BLaER1 (cell line): ENCODE data around the gene POLN.

Source experiments
- H3K27ac ChIP-seq: shearing (Covaris generic); formaldehyde crosslinking; 2 replicates; pipeline ENCODE4 v1.8.1; 2022
- H3K27me3 ChIP-seq: shearing (Covaris generic); formaldehyde crosslinking; 2 replicates; pipeline ENCODE4 v1.8.1; 2022
- H3K36me3 ChIP-seq: shearing (Covaris generic); formaldehyde crosslinking; 2 replicates; pipeline ENCODE4 v1.8.1; 2022
- H3K4me1 ChIP-seq: shearing (Covaris generic); formaldehyde crosslinking; 2 replicates; pipeline ENCODE4 v1.8.1; 2022
- H3K4me2 ChIP-seq: shearing (Covaris generic); formaldehyde crosslinking; 2 replicates; pipeline ENCODE4 v1.8.1; 2022
- H3K4me3 ChIP-seq: shearing (Covaris generic); formaldehyde crosslinking; 2 replicates; pipeline ENCODE4 v1.8.1; 2022
- H3K9ac ChIP-seq: shearing (Covaris generic); formaldehyde crosslinking; 2 replicates; pipeline ENCODE4 v1.8.1; 2022
- H3K9me3 ChIP-seq: shearing (Covaris generic); formaldehyde crosslinking; 2 replicates; pipeline ENCODE4 v1.8.1; 2022
- H4K20me1 ChIP-seq: shearing (Covaris generic); formaldehyde crosslinking; 2 replicates; pipeline ENCODE4 v1.8.1; 2022
- Cebpa-rat ChIP-seq: shearing (Covaris generic); IDR thresholded peaks from 2 replicates; pipeline ENCODE4 v1.8.1; 2022

Gene POLN

DNA sequence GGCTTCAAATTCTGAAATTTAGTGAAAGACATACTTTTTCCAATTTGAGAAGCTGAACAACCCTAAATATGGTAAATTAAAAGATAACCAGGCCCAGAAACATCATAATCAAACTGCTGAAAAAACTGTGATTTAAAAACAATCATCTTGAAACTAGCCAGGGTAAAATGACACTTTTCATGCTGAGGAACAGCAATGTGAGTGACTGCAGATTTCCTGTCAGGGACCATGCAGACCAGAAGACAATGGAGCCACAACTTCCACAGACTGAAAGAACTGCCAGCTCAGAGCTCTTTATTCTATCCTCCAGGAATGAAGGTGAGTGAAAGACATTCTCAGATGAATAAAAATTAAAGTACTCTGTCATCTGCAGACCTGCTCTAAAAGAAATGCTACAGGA is 109.5 kb downstream of the POLN start:
- H3K27me3 ChIP-seq: no peaks in the 10 kb centered on the region
- H3K4me3 ChIP-seq: no peak overlapping the region
- peaks cover 8% of the 10 kb centered on the region for H3K9me3 ChIP-seq
- no peak for TF ChIP-seq Cebpa-rat
- no peak overlapping the region for H3K4me2 ChIP-seq
- peaks cover 16% of the 10 kb centered on the region for H3K4me1 ChIP-seq
- no peaks in the 10 kb centered on the region for H3K36me3 ChIP-seq
- H4K20me1 ChIP-seq: no peaks in the 10 kb centered on the region
- H3K9ac ChIP-seq: no peak overlapping the region
- H3K27ac ChIP-seq: no peak overlapping the region

DNA sequence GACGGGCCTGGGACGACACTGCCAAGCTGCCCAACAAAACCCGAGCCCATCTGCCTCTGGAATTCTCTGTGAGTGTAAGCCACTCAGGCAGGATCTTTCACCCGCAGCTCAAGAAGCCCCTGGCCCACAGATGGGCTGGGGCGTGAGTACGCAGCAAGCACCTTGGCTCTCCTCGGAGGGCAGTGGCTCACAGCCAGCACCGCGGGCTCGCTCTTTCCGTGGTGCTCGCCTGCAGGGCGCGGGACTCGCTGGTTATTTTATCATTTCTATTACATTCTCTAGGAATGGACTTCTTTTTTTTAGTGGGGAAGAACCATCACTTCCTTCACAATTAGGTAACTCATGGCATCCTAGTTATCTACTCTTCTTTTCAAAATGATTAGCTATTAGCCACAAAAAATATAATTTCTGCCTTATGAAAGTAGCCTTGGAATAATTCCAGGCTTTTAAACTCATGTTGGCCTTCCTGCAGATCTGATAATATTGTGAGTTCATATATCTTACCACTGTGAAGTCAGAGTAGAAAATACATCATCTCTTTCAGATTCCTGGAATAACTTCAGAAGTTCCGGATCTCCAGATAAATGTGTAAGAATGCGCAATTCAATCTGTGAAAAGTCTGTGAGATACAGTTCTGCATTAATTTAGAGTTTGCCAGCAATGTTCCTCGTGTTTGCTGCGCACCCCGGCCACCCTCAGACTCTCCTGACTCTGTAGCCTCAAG is 114.2 kb downstream of the POLN start:
- Histone ChIP-seq H3K4me3 (no peak overlapping the region), H3K4me1 (no peaks in the 10 kb centered on the region), H3K9ac (no peak overlapping the region), H3K9me3 (peaks cover 7% of the 10 kb centered on the region), H3K36me3 (no peaks in the 10 kb centered on the region), H3K4me2 (no peak overlapping the region), H3K27ac (no peak overlapping the region), H3K27me3 (no peaks in the 10 kb centered on the region), H4K20me1 (no peaks in the 10 kb centered on the region)
- TF ChIP-seq Cebpa-rat: no peak

DNA sequence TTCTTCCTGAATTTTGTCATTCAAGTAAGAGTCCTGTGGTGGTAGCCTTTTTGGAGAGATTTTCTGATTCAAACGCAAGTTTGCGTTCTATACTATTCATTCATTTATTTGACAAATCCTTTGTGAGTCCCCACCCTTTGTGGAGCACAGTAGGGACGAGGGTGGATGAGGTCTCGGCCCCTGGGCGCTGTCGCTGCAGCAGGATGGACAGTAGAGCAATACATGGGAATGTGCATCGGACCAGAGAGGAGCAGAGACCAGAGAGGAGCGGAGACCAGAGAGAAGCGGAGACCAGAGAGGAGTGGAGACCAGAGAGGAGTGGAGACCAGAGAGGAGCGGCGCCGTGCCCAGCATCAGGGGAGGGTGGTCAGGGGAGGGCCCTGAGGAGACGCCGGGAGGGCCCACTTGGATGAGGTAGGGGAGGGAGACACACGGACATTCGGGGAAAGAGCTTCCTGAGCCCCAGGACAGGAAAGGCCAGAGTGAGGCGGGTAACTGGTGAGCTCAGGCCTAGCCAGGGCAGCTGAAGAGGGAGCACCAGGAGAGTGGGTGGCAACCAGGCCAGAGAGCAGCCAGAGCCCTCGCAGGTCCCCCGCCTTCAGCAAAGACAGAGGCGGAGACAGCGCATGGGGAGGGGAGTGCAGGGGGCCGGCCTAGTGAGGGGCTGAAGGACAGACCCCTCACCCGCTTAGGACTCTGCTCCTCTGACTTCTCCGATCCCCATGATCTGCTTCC is 115.4 kb downstream of the POLN start:
- Histone ChIP-seq H4K20me1 (no peaks in the 10 kb centered on the region), H3K9me3 (no peaks in the 10 kb centered on the region), H3K27me3 (no peaks in the 10 kb centered on the region), H3K4me1 (no peaks in the 10 kb centered on the region), H3K4me3 (no peak overlapping the region), H3K4me2 (no peak overlapping the region), H3K9ac (no peak overlapping the region), H3K27ac (no peak overlapping the region), H3K36me3 (no peaks in the 10 kb centered on the region)
- TF ChIP-seq Cebpa-rat: no peak

DNA sequence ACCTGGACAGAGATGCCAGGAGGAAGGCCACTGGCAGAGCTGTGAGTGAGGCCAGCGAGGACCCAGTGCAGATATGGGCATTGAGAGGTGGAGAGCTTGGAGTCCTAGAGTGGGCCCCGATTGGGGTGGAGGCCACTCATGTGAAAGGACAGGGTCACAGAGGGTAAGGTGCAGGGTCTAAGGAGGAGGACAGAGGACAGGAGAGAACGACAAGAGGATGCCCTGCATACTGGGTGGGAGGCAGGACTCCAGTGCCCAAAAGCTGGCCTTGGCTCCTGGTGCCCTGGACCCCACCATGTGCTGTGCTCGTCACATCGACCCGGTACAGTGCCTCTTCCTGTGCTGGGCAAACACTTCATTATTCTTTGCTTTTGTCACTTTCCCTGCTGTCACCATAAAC is 116.1 kb downstream of the POLN start:
- H3K9me3 ChIP-seq: no peaks in the 10 kb centered on the region
- H3K4me1 ChIP-seq: no peaks in the 10 kb centered on the region
- H4K20me1 ChIP-seq: no peaks in the 10 kb centered on the region
- no peak overlapping the region for H3K9ac ChIP-seq
- H3K4me2 ChIP-seq: no peak overlapping the region
- TF ChIP-seq Cebpa-rat: no peak
- H3K27me3 ChIP-seq: no peaks in the 10 kb centered on the region
- H3K27ac ChIP-seq: no peak overlapping the region
- no peaks in the 10 kb centered on the region for H3K36me3 ChIP-seq
- no peak overlapping the region for H3K4me3 ChIP-seq

DNA sequence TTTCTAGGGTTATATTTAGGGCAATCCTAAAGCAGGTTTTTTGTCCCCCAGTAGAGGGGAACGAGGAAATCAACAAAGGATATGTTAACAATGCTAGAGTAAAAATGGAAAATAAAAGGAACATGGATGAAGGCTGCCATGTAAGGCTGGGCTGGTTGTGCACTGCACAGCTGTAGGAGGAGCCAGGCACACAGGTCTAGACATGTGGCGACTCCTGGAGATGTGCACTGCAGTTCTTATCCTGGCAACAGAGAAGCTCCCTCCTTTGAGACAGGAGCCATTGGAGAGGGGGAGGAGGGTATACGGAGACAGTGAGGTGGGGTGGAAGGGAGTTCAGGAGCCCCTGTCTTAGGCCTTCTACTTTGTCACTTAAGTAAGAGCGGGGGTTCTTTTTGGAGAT is 116.9 kb downstream of the POLN start:
- TF ChIP-seq Cebpa-rat: no peak
- no peak overlapping the region for H3K27ac ChIP-seq
- no peaks in the 10 kb centered on the region for H4K20me1 ChIP-seq
- no peak overlapping the region for H3K4me2 ChIP-seq
- H3K4me3 ChIP-seq: no peak overlapping the region
- H3K9ac ChIP-seq: no peak overlapping the region
- no peaks in the 10 kb centered on the region for H3K36me3 ChIP-seq
- no peaks in the 10 kb centered on the region for H3K27me3 ChIP-seq
- H3K9me3 ChIP-seq: no peaks in the 10 kb centered on the region
- H3K4me1 ChIP-seq: no peaks in the 10 kb centered on the region

DNA sequence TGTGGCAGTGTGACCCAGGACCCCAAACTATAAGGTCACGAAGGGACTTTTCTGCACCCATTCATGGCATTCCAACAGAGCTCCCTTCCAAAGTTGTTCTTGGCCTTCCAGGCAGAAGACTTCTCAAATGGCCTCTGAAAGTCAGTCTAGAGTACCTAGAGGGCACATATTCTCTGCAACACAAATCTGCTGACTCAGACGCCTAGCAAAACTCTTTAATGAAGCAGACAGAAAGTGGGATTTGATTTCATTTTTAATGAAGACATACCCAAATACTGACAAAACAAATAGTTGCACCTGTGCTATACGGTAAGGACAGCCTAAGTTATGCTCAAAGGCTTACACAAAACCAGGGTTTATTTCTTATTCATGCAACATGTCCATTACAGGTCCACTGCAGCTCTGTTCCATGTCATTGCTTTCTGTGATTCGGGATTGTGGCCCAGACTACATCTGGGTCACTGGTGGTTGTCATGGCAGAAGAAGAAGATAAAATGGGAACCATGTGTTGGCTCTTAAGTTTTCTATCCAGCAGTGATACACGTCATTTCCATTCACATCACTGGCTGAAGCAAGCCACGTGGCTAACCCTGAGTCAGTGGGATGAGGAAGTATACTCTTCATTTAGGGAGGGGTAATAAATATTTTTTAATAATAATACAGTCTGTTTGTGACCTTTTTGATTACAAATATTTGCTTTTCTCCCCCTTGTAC is 125.1 kb downstream of the POLN start:
- Histone ChIP-seq H3K36me3 (no peaks in the 10 kb centered on the region), H3K27ac (no peak overlapping the region), H3K9me3 (no peaks in the 10 kb centered on the region), H3K4me2 (no peak overlapping the region), H4K20me1 (no peaks in the 10 kb centered on the region), H3K27me3 (no peaks in the 10 kb centered on the region), H3K4me3 (no peak overlapping the region), H3K4me1 (no peaks in the 10 kb centered on the region), H3K9ac (no peak overlapping the region)
- TF ChIP-seq Cebpa-rat: no peak

DNA sequence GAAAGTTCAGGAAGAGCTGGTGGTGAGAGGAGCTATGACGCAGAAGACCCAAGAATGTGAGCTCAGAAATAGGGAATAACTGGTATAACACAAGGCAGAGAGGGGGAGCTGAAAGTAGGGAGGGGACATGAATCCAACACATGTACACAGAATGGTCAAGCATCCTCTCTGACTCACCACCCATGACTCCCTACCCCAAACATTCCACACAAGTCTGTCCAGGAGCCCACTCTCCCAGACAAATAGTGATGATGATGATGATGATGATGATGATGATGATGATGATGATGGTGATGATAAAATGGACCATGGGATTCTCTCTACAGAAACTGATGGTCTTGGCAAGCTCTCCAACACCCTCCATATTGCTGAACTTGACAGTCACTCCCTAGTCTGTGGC is 136.4 kb downstream of the POLN start:
- Histone ChIP-seq H3K9me3 (peaks cover 46% of the 10 kb centered on the region), H3K4me1 (no peaks in the 10 kb centered on the region), H3K27ac (no peak overlapping the region), H3K9ac (no peak overlapping the region), H3K4me3 (no peak overlapping the region), H4K20me1 (no peaks in the 10 kb centered on the region), H3K4me2 (no peak overlapping the region), H3K27me3 (no peaks in the 10 kb centered on the region), H3K36me3 (0 out of 2 replicates have a peak, but pooled peaks cover 3% of the 10 kb centered on the region)
- no peak for TF ChIP-seq Cebpa-rat

DNA sequence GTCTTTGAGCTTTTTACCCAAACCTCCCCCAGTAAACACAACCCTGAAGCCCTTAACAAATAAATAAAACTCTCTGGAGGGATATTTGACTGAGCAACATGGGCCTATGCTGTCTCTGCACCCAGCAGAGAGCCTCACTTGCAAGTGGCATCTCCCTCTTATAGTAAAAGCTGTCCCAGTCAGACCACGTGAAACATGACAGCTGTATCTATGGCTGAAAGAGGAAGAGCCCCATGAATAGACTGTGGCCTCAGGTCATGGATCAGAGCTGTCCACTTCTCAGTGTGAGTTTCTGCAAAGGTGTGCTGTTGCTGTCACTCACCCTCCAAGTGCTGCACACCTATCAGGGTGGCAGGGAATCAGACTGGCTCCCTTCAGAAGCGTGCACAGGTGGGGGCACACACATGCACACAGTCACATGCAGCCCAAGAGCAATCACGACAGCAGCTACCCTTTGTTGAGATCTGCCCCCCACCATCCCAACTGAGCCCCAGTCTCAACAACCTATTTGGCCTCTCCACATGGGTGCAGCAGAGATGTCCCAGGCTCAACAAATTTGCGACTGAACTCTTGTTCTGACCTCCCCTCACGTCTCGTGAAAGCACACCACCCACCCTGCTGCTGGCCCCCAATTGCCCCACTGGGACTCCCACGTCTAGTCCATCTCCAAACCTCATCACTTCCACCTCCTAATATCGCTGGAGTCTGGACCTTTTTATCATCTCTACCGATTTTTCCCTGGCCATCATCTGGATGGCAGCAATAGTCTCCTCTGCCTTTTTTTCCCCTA is 137.2 kb downstream of the POLN start:
- no peak overlapping the region for H3K4me3 ChIP-seq
- H4K20me1 ChIP-seq: no peaks in the 10 kb centered on the region
- no peak overlapping the region for H3K4me2 ChIP-seq
- 0 out of 2 replicates have a peak, but pooled peaks cover 3% of the 10 kb centered on the region for H3K36me3 ChIP-seq
- H3K27me3 ChIP-seq: no peaks in the 10 kb centered on the region
- no peak overlapping the region for H3K9ac ChIP-seq
- H3K9me3 ChIP-seq: peaks cover 51% of the 10 kb centered on the region
- H3K4me1 ChIP-seq: no peaks in the 10 kb centered on the region
- no peak for TF ChIP-seq Cebpa-rat
- H3K27ac ChIP-seq: no peak overlapping the region

DNA sequence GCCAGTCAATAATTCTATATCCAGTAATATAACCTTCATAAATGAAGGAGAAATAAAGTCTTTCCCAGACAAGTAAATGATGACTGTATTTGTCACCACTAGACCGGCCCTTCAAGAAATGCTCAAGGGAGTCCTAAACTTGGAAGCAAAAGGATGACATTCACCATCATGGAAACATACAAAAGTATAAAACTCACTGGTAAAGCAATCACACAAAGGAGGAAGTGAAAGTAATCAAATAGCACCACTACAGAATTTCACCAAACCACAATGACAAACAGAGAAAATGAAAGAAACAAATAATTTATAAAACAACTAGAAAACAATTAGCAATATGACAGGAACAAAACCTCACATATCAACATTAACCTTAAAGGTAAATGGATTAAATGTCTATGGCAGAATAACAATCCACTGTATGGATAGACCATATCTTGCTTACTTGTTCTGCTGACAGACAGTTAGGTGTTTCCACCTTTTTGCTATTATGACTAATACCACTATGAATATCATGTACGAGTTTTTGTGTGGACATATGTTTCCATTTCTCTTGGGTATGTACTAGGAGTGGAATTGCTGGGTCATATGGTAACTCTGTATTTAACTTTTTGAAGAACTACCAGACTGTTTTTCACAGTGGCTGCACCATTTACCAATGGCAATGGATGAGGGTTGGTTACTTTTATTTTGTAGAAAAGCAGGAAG is 137.9 kb downstream of the POLN start:
- Histone ChIP-seq H3K36me3 (0 out of 2 replicates have a peak, but pooled peaks cover 3% of the 10 kb centered on the region), H3K27me3 (no peaks in the 10 kb centered on the region), H3K9me3 (peaks cover 51% of the 10 kb centered on the region), H3K4me1 (no peaks in the 10 kb centered on the region), H3K27ac (no peak overlapping the region), H4K20me1 (no peaks in the 10 kb centered on the region), H3K9ac (no peak overlapping the region), H3K4me3 (no peak overlapping the region), H3K4me2 (no peak overlapping the region)
- no peak for TF ChIP-seq Cebpa-rat
